ENCODE measurements around the gene SFT2D3. TPM values are rescaled to one million over a fixed set of nuclear protein-coding genes. Genes with fewer than 3 reads are reported as not detected.

The SFT2D3 gene
- total and polyA plus RNA-seq, 4 donors: 2.4 to 4.9 (median 4.7) TPM; not detected in 1

DNA sequence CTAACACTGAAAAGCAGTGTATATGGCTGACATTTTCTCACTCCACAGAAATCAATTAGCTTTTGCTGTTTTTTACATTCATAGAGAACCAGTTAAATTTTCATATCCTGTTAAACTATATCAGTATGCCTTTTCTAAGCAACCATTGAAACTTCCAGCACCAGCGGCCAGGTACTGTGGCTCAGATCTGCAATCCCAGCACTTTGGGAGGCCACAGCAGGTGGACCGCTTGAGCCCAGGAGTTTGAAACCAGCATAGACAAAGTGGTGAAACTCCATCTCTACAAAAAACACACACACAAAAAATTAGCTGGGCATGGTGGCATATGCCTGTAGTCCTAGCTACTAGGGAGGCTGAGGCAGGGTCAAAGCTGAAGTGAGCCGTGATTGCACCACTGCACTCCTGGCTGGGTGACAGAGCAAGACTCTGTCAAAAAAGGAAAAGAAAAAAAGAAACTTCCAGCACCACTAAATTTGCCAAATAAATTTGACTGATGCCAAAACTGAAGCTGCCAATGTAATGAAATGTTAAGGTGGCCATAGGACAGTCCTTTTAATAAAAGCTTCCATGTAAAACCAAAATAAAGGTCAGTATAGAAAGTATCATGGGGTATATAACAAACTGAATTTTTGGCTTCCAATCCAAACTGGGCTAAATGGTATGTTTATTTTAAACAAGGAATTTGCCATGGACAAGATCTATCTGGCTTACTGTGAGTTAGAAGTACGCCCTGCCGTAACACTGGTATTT, 3.5 kb downstream of the SFT2D3 start:
- Histone ChIP-seq H3K27me3 (ENCODE audit: control insufficient read depth in 4 of 4, insufficient read depth in 4 of 4, low read length in 3 of 4) (no peaks in the 10 kb centered on the region), H3K9ac (ENCODE audit: low read depth in 1 of 2, low read length in 2 of 2) (peak overlapping the region in 1 of 2 donors; percentile 15), H3K9me3 (ENCODE audit: control insufficient read depth in 4 of 4, low read length in 3 of 4) (no peaks in the 10 kb centered on the region), H3K4me3 (ENCODE audit: low read depth in 1 of 3, low read length in 3 of 3) (no peak overlapping the region), H3K27ac (ENCODE audit: low read depth in 1 of 2, low read length in 2 of 2) (peak overlapping the region; percentile 25 to 67), H3K4me1 (ENCODE audit: control insufficient read depth in 4 of 4, insufficient read depth in 4 of 4, low read length in 3 of 4) (peaks cover 13 to 40% (median 27%) of the 10 kb centered on the region in 4 donors), H3K36me3 (ENCODE audit: control insufficient read depth in 4 of 4, insufficient read depth in 3 of 4, low read depth in 1 of 4, low read length in 3 of 4) (peaks cover 3 to 23% (median 16%) of the 10 kb centered on the region in 4 donors)
- no peak for DNase-seq (ENCODE audit: low spot score)
- TF ChIP-seq FOXA1 (IDR thresholded peaks at IDR 0.05) (no peak), HNF4A (conservative IDR thresholded peaks at IDR 0.05) (peak; percentile 31 to 44), HNF4G (IDR thresholded peaks at IDR 0.05) (no peak), JUND (IDR thresholded peaks at IDR 0.05) (peak in 1 of 2 donors; percentile 31), RAD21 (IDR thresholded peaks at IDR 0.05) (peak in 1 of 2 donors; percentile 25), RXRA (IDR thresholded peaks at IDR 0.05) (peak in 1 of 2 donors; percentile 29), YY1 (IDR thresholded peaks at IDR 0.05) (peak; percentile 68)
- TF ChIP-seq, protein P1, sequence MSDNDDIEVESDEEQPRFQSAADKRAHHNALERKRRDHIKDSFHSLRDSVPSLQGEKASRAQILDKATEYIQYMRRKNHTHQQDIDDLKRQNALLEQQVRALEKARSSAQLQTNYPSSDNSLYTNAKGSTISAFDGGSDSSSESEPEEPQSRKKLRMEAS (IDR thresholded peaks at IDR 0.05): no peak
- 51% methylated on average over 5 of the region's 5 CpGs for WGBS

DNA sequence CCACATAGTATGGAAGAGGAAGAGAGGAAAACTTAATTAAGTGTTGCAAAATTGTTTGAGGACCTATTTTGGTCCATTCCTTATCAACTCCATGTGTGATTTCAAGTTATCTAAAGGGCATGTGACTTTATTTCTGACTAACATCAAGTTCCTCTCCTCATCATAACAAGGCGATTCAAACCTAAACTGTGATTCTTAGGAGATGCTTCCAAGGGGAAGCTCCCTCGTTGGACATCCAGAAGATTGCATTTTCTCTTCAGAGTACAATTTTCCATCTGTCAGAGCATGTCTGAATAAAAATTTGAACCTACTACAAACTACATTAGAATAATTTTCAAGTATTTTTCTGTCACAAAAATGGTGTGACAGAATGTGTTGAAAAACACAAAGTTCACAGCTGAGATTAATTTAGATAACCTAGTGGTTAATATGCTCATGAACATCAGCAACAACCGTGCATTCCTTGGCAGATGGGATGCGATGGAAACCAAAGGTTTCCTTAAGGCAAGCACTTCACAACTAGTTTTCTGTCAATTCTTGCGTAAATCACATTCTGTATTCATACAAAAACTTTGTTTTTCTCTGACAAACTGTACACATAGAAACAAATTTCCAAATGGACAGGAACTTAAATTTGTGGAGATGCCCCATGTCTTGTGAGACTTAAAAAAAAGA, 4.2 kb downstream of the SFT2D3 start:
- Histone ChIP-seq H3K9me3 (ENCODE audit: control insufficient read depth in 4 of 4, low read length in 3 of 4) (no peaks in the 10 kb centered on the region), H3K4me3 (ENCODE audit: low read depth in 1 of 3, low read length in 3 of 3) (no peak overlapping the region), H3K4me1 (ENCODE audit: control insufficient read depth in 4 of 4, insufficient read depth in 4 of 4, low read length in 3 of 4) (peaks cover 12 to 36% (median 25%) of the 10 kb centered on the region in 4 donors), H3K36me3 (ENCODE audit: control insufficient read depth in 4 of 4, insufficient read depth in 3 of 4, low read depth in 1 of 4, low read length in 3 of 4) (peaks cover 5 to 23% (median 20%) of the 10 kb centered on the region in 4 donors), H3K27me3 (ENCODE audit: control insufficient read depth in 4 of 4, insufficient read depth in 4 of 4, low read length in 3 of 4) (no peaks in the 10 kb centered on the region), H3K9ac (ENCODE audit: low read depth in 1 of 2, low read length in 2 of 2) (peak overlapping the region in 1 of 2 donors; percentile 15), H3K27ac (ENCODE audit: low read depth in 1 of 2, low read length in 2 of 2) (peak overlapping the region; percentile 16 to 67)
- WGBS: 67% methylated on average over 5 of the region's 5 CpGs
- TF ChIP-seq EGR1 (IDR thresholded peaks at IDR 0.05; ENCODE audit: low read depth in 2 of 2) (no peak), YY1 (IDR thresholded peaks at IDR 0.05) (no peak), GABPA (IDR thresholded peaks at IDR 0.05 in 1 of 2, conservative IDR thresholded peaks at IDR 0.05 in 1 of 2) (peak in 1 of 2 donors; percentile 38), NR2F2 (IDR thresholded peaks at IDR 0.05) (no peak), RXRA (IDR thresholded peaks at IDR 0.05) (peak in 1 of 2 donors; percentile 68)
- TF ChIP-seq, protein P2, sequence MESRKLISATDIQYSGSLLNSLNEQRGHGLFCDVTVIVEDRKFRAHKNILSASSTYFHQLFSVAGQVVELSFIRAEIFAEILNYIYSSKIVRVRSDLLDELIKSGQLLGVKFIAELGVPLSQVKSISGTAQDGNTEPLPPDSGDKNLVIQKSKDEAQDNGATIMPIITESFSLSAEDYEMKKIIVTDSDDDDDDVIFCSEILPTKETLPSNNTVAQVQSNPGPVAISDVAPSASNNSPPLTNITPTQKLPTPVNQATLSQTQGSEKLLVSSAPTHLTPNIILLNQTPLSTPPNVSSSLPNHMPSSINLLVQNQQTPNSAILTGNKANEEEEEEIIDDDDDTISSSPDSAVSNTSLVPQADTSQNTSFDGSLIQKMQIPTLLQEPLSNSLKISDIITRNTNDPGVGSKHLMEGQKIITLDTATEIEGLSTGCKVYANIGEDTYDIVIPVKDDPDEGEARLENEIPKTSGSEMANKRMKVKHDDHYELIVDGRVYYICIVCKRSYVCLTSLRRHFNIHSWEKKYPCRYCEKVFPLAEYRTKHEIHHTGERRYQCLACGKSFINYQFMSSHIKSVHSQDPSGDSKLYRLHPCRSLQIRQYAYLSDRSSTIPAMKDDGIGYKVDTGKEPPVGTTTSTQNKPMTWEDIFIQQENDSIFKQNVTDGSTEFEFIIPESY (IDR thresholded peaks at IDR 0.05): peak; percentile 41
- TF ChIP-seq, protein P1 (IDR thresholded peaks at IDR 0.05): peak; percentile 63
- TF ChIP-seq, protein P3, sequence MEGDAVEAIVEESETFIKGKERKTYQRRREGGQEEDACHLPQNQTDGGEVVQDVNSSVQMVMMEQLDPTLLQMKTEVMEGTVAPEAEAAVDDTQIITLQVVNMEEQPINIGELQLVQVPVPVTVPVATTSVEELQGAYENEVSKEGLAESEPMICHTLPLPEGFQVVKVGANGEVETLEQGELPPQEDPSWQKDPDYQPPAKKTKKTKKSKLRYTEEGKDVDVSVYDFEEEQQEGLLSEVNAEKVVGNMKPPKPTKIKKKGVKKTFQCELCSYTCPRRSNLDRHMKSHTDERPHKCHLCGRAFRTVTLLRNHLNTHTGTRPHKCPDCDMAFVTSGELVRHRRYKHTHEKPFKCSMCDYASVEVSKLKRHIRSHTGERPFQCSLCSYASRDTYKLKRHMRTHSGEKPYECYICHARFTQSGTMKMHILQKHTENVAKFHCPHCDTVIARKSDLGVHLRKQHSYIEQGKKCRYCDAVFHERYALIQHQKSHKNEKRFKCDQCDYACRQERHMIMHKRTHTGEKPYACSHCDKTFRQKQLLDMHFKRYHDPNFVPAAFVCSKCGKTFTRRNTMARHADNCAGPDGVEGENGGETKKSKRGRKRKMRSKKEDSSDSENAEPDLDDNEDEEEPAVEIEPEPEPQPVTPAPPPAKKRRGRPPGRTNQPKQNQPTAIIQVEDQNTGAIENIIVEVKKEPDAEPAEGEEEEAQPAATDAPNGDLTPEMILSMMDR (IDR thresholded peaks at IDR 0.05; ENCODE audit: low read depth, low read length, missing input control): no peak
- DNase-seq (ENCODE audit: low spot score): no peak
